Articular chondrocyte of knee joint (primary cell): ENCODE measurements around the gene GRK4. TPM values are rescaled to one million over a fixed set of nuclear protein-coding genes. Genes with fewer than 3 reads are reported as not detected.

Experiments used
- small RNA-seq: library from RNA; depleted of rRNA; stranded (forward); fragments of <200 nt; gene quantifications from one replicate; pipeline ENCODE3, GENCODE V24; 2012
- total RNA-seq: library from RNA; depleted of rRNA; stranded (reverse); fragments of >200 nt; gene quantifications from 2 replicates; pipeline ENCODE4 v1.2.3, GENCODE V29; 2012

GRK4 gene
- 5.1 and 8.1 TPM in 2 replicates for total RNA-seq

DNA sequence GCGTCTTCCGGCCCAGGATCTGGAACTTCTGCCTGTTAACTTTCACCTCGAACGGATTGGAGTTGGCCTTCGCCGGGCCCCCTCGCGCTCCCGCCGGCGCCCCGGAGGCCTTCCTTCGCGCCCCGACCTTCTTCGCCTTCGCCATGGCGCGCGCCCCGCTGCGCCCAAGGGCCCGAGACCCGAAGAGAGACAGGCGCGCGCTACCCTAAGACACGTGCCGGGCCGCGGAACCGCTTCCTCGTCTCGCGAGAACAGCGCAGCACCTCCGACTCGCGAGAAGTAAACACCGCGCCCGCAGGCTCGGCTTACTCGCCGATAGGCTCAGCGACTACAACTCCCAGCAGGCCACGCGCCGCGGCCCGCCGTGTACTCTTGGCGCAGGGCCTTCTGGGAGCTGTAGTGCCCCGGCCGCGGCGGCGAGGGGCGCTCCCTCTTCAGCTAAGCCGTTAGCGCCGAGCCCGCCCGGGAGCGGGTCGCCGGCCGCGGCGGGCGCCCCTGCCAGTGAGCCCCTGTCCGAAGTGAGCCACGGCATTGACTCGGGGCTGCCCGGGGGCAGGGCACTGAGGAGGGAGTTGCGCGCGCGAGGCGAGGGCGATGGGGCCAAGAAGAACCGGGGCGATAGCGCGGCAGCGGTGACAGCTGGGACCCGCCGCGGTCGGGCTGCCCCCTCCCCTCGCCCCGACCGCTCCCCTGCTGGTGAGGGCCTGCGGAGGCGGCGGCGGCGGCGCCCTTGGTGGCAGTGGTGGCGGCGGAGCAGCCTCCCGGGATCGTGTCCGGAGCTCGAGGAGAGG, at the start of gene GRK4, which contains the start of gene NOP14:
TSS of gene GRK4 (plus strand) at position 397 of the 791 bp plus-strand sequence. CDS start 500 bp downstream, outside the sequence.
TSS of gene NOP14 (minus strand) at position 232 of the 791 bp plus-strand sequence. CDS start at position 145, 87 bp downstream.

DNA sequence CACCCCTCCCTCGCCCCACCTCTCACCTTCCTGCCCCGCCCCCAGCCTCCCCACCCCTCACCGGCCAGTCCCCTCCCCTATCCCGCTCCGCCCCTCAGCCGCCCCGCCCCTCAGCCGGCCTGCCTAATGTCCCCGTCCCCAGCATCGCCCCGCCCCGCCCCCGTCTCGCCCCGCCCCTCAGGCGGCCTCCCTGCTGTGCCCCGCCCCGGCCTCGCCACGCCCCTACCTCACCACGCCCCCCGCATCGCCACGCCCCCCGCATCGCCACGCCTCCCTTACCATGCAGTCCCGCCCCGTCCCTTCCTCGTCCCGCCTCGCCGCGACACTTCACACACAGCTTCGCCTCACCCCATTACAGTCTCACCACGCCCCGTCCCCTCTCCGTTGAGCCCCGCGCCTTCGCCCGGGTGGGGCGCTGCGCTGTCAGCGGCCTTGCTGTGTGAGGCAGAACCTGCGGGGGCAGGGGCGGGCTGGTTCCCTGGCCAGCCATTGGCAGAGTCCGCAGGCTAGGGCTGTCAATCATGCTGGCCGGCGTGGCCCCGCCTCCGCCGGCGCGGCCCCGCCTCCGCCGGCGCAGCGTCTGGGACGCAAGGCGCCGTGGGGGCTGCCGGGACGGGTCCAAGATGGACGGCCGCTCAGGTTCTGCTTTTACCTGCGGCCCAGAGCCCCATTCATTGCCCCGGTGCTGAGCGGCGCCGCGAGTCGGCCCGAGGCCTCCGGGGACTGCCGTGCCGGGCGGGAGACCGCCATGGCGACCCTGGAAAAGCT, 110.9 kb downstream of the GRK4 start, which contains the start of the genes HTT and HTT-AS:
TSS of gene HTT (plus strand) at position 604 of the 768 bp plus-strand sequence. CDS start at position 749, 145 bp downstream.
TSS of gene HTT-AS (minus strand) at position 461 of the 768 bp plus-strand sequence.

Small RNAs within 50 kb of the gene (small RNA-seq; reads per million reads assigned to genes)
- gene RF02134 (not detected), gene RF02135 (not detected), gene RNU6-204P (0.61 reads per million, percentile 20 among the genes with 10 or more reads in this experiment)

Other genes starting within 250 kb of the GRK4 start
- gene TNIP2, start 207.2 kb upstream of the GRK4 start, total RNA-seq, result 31.6 and 32.8 TPM in 2 replicates
- 22.9 and 28.7 TPM in 2 replicates for gene SH3BP2, start 170.5 kb upstream of the GRK4 start, total RNA-seq
- gene ADD1, start 119.7 kb upstream of the GRK4 start, total RNA-seq, result 189 and 190 TPM in 2 replicates
- gene NOP14, start 165 bp upstream of the GRK4 start, total RNA-seq, result 24.1 and 27.4 TPM in 2 replicates
- gene HTT-AS, start 111.0 kb downstream of the GRK4 start, total RNA-seq, result not detected in 2 replicates
- gene HTT, start 111.1 kb downstream of the GRK4 start, total RNA-seq, result 40.6 and 49.0 TPM in 2 replicates